WERI-Rb-1 (cell line): Measurements from ENCODE around the gene ADAD2.
A peak's percentile ranks its signal among the peaks of the same experiment; 100 is the strongest.

Experiments used
- DNase-seq: peaks from one replicate; pipeline ENCODE4 v3.0.0-alpha.2; 2020
- H3K27ac ChIP-seq: fragments of 250-450 bp; sonication (Bioruptor Pico); 2 replicates; pipeline ENCODE4 v1.5.1; 2020; ENCODE audit warnings: mild to moderate bottlenecking, moderate library complexity
- H3K27me3 ChIP-seq: fragments of 250-450 bp; sonication (Bioruptor Pico); 2 replicates; pipeline ENCODE4 v1.5.1; 2021; ENCODE audit warnings: mild to moderate bottlenecking, low read depth, moderate library complexity; ENCODE audit not compliant: insufficient read depth, severe bottlenecking
- H3K36me3 ChIP-seq: fragments of 250-450 bp; sonication (Bioruptor Pico); 2 replicates; pipeline ENCODE4 v1.5.1; 2020; ENCODE audit warnings: mild to moderate bottlenecking, moderate library complexity
- H3K4me3 ChIP-seq: 2 replicates; pipeline ENCODE4 v1.5.1; 2011; ENCODE audit warnings: low read depth, mild to moderate bottlenecking, control low read depth, low read length
- H3K9me3 ChIP-seq: fragments of 250-450 bp; sonication (Bioruptor Pico); 2 replicates; pipeline ENCODE4 v1.5.1; 2021; ENCODE audit warnings: mild to moderate bottlenecking, moderate library complexity; ENCODE audit not compliant: severe bottlenecking
- TF ChIP-seq, protein P1 (sequence below): IDR thresholded peaks from 2 replicates; pipeline ENCODE4 v1.5.1; 2011; ENCODE audit warnings: low read depth, mild to moderate bottlenecking, control low read depth, inconsistent platforms, low read length

The ADAD2 gene

DNA sequence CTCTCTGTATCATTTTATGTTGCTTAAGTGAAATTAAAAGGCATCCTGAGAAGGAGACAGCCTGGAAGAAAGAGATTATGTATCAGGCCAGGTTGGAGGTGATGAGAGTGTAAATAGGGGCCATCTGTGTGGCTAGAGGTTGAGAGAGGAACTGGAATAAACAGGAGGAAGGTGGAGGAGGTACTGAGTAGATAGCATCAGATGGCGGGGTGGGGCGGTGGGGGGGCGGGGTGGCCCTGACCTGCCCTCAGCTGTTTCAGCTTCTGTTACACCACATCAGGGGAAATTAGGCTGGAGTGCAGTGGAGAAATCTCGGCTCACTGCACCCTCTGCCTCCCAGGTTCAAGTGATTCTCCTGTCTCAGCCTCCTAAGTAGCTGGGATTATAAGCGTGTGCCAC, 55.7 kb downstream of the ADAD2 start:
- Histone ChIP-seq H3K27ac (peak overlapping the region; percentile 89), H3K27me3 (no peaks in the 10 kb centered on the region), H3K36me3 (no peaks in the 10 kb centered on the region), H3K9me3 (no peaks in the 10 kb centered on the region), H3K4me3 (no peak overlapping the region)
- TF ChIP-seq, protein P1, sequence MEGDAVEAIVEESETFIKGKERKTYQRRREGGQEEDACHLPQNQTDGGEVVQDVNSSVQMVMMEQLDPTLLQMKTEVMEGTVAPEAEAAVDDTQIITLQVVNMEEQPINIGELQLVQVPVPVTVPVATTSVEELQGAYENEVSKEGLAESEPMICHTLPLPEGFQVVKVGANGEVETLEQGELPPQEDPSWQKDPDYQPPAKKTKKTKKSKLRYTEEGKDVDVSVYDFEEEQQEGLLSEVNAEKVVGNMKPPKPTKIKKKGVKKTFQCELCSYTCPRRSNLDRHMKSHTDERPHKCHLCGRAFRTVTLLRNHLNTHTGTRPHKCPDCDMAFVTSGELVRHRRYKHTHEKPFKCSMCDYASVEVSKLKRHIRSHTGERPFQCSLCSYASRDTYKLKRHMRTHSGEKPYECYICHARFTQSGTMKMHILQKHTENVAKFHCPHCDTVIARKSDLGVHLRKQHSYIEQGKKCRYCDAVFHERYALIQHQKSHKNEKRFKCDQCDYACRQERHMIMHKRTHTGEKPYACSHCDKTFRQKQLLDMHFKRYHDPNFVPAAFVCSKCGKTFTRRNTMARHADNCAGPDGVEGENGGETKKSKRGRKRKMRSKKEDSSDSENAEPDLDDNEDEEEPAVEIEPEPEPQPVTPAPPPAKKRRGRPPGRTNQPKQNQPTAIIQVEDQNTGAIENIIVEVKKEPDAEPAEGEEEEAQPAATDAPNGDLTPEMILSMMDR: no peak
- DNase-seq: peak; percentile 48
